Adrenal gland (tissue), 12 donors: ENCODE measurements around the gene SLC22A13. TPM values are rescaled to one million over a fixed set of nuclear protein-coding genes. Genes with fewer than 3 reads are reported as not detected.
A peak's percentile ranks its signal among the peaks of the same experiment; 100 is the strongest.

Source experiments
- DNase-seq, 7 donors: peaks; one replicate each; pipeline ENCODE4 v3.0.0-alpha.2; 2019 to 2020
- H3K27ac ChIP-seq, 5 donors: fragments of 200-600 bp; sonication (generic) in 4 of 5; 1 replicate in 3 of 5; 2 replicates in 2 of 5; pipeline versions ENCODE4 v1.5.1 to v1.8.0; 2016 to 2020; ENCODE audit warnings: mild to moderate bottlenecking in 1 of 5
- H3K27me3 ChIP-seq: fragments of 200-600 bp; 2 replicates; pipeline ENCODE4 v1.8.0; 2021
- H3K36me3 ChIP-seq, 2 donors: fragments of 200-600 bp; replicated peaks in 1 of 2; 1 replicate in 1 of 2; 2 replicates in 1 of 2; pipeline versions ENCODE4 v1.5.1 to v1.8.0; 2018 to 2022
- H3K4me1 ChIP-seq, 2 donors: fragments of 200-600 bp; replicated peaks in 1 of 2; 1 replicate in 1 of 2; 2 replicates in 1 of 2; pipeline versions ENCODE4 v1.5.1 to v1.8.0; 2018 to 2021
- H3K4me3 ChIP-seq, 4 donors: fragments of 200-600 bp; sonication (generic) in 3 of 4; one replicate each; pipeline ENCODE4 v1.5.1; 2016 to 2018
- H3K9me3 ChIP-seq, 3 donors: fragments of 200-600 bp; sonication (generic) in 1 of 3; replicated peaks in 1 of 3; 1 replicate in 2 of 3; 2 replicates in 1 of 3; pipeline versions ENCODE4 v1.5.1 to v1.8.0; 2016 to 2021
- POLR2A ChIP-seq, 2 donors: fragments of 450-650 bp; IDR thresholded peaks; one replicate each; pipeline ENCODE4 v1.6.1; 2017; ENCODE audit warnings: antibody characterized with exemption in 2 of 2, mild to moderate bottlenecking in 2 of 2, moderate library complexity in 1 of 2
- WGBS, 4 donors: extraction: QIAGEN DNeasy Blood & Tissue Kit in 2 of 4; methylation state at CpG; one replicate each; pipeline versions ENCODE4 v1.1.5 to v1.1.7; 2013 to 2017; 5-methylcytosine and 5-hydroxymethylcytosine counted together
- intact Hi-C, 2 donors: fragments of 100-400 bp; cut with DNase I; formaldehyde crosslinking; loops; one replicate each; pipeline versions ENCODE4 v1.14.1 to v1.15.0; 2022 to 2023
- polyA plus RNA-seq, 3 donors: library from polyadenylated mRNA; stranded (reverse); fragments of 200-250 nt in 2 of 3; fragments of 350-450 nt in 1 of 3; fragmentation: Illumina TruSeq in 1 of 3; extraction: RNeasy Lipid Tissue Mini Kit (QIAGEN cat#74804) in 1 of 3; gene quantifications; one replicate each; pipeline ENCODE4 v1.2.3, GENCODE V29; 2013 to 2014
- total RNA-seq, 9 donors: library from RNA; depleted of rRNA in 4 of 9; stranded (reverse); fragments of >200 nt in 4 of 9; fragments of 120-200 nt in 1 of 9; fragmentation: NEBNext Ultra II Directional in 1 of 9; extraction: Animal tissue kit (Norgen Biotek cat#: 25700) in 1 of 9; gene quantifications; one replicate each; pipeline versions ENCODE4 v1.1.0 to v1.2.4, GENCODE V29; 2013 to 2023
- TF ChIP-seq, protein P1 (sequence below), 6 experiments: fragments of 450-650 bp in 4 of 6; fragments of 200-600 bp in 2 of 6; sonication (generic) in 1 of 6; IDR thresholded peaks; 1 replicate in 5 of 6; 2 replicates in 1 of 6; pipeline versions ENCODE4 v1.5.1 to v1.8.0; 2016 to 2021; ENCODE audit warnings: antibody characterized with exemption in 6 of 6, mild to moderate bottlenecking in 2 of 6, moderate library complexity in 1 of 6
- donor health status: healthy with polysubstance abuse.
- donor health status: Bipolar disorder and iron deficiency.
- donor health status: DM: yes; HTN: yes; CAD: no.
- donor health status: DM: no; HTN: no; CAD: no.
- donor health status: DM: no; HTN: no; CAD: no.
- donor health status: DM: yes; HTN: yes; CAD: no.

The SLC22A13 gene
- total and polyA plus RNA-seq, 12 donors: 0.06 to 0.42 (median 0.21) TPM; not detected in 6

- Histone ChIP-seq H3K27ac (no peak overlapping the region), H3K27me3 (no peaks in the 10 kb centered on the region), H3K4me1 (peaks cover 4 to 8% of the 10 kb centered on the region in 2 donors), H3K36me3 (no peaks in the 10 kb centered on the region), H3K4me3 (no peak overlapping the region), H3K9me3 (no peaks in the 10 kb centered on the region)
- no peak for DNase-seq
- no peak for TF ChIP-seq POLR2A (IDR thresholded peaks at IDR 0.05)
- TF ChIP-seq, protein P1, sequence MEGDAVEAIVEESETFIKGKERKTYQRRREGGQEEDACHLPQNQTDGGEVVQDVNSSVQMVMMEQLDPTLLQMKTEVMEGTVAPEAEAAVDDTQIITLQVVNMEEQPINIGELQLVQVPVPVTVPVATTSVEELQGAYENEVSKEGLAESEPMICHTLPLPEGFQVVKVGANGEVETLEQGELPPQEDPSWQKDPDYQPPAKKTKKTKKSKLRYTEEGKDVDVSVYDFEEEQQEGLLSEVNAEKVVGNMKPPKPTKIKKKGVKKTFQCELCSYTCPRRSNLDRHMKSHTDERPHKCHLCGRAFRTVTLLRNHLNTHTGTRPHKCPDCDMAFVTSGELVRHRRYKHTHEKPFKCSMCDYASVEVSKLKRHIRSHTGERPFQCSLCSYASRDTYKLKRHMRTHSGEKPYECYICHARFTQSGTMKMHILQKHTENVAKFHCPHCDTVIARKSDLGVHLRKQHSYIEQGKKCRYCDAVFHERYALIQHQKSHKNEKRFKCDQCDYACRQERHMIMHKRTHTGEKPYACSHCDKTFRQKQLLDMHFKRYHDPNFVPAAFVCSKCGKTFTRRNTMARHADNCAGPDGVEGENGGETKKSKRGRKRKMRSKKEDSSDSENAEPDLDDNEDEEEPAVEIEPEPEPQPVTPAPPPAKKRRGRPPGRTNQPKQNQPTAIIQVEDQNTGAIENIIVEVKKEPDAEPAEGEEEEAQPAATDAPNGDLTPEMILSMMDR (IDR thresholded peaks at IDR 0.05): no peak
- WGBS, 4 donors: 75 to 83% (median 77%) methylated on average over 1 of the region's 1 CpG
- intact Hi-C loops: no loop called here
Observed at GRCh38 chr3:38268522-38268921, 2.9 kb downstream of the SLC22A13 start.

DNA sequence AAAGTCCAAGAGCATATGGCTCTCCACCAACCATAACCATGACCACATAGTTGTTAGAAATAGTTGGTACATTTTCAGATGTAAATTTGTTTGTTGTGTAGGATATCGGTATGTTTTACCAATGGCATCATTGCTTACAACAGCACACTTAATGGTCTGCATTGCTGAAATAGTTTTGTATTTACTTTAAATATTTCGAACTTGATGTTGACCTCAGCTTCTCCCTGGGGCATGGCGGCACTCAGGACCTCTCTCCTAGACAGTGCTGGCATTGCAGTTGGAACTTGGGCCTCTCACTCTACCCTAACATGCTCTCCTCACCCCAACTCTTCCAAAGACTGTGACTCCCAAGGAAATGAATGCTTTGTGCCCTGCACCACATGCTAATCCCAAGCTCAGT lies 5.0 kb downstream of the SLC22A13 start:
- no peaks in the 10 kb centered on the region for H3K9me3 ChIP-seq
- no peak for TF ChIP-seq POLR2A (IDR thresholded peaks at IDR 0.05)
- TF ChIP-seq, protein P1 (IDR thresholded peaks at IDR 0.05): no peak
- WGBS, 4 donors: 79 to 95% (median 88%) methylated on average over 3 of the region's 3 CpGs
- H3K4me3 ChIP-seq: no peak overlapping the region
- no peaks in the 10 kb centered on the region for H3K36me3 ChIP-seq
- H3K27me3 ChIP-seq: no peaks in the 10 kb centered on the region
- no peak for DNase-seq
- H3K27ac ChIP-seq: no peak overlapping the region
- H3K4me1 ChIP-seq: no peaks in the 10 kb centered on the region
- intact Hi-C loops: no loop called here

GRCh38 chr3:38271553-38271952 lies 5.9 kb downstream of the SLC22A13 start:
- no peak for DNase-seq
- no peaks in the 10 kb centered on the region for H3K36me3 ChIP-seq
- H3K27me3 ChIP-seq: no peaks in the 10 kb centered on the region
- H3K4me3 ChIP-seq: no peak overlapping the region
- no peaks in the 10 kb centered on the region for H3K9me3 ChIP-seq
- no peaks in the 10 kb centered on the region for H3K4me1 ChIP-seq
- 88 to 96% (median 91%) methylated on average over 5 of the region's 5 CpGs for WGBS, 4 donors
- H3K27ac ChIP-seq: no peak overlapping the region
- TF ChIP-seq, protein P1 (IDR thresholded peaks at IDR 0.05): no peak
- TF ChIP-seq POLR2A (IDR thresholded peaks at IDR 0.05): no peak
- intact Hi-C loops: no loop called here

GRCh38 chr3:38274864-38275649 lies 9.4 kb downstream of the SLC22A13 start:
- no peaks in the 10 kb centered on the region for H3K4me1 ChIP-seq
- no peaks in the 10 kb centered on the region for H3K27me3 ChIP-seq
- H3K4me3 ChIP-seq: no peak overlapping the region
- DNase-seq: peak in 6 of 7 donors; percentile 28 to 67 (median 49)
- intact Hi-C loops: no loop called here
- H3K27ac ChIP-seq: no peak overlapping the region
- TF ChIP-seq, protein P1 (IDR thresholded peaks at IDR 0.05): no peak
- no peak for TF ChIP-seq POLR2A (IDR thresholded peaks at IDR 0.05)
- 79 to 96% (median 85%) methylated on average over 14 to 21 of the region's 21 CpGs for WGBS, 4 donors
- no peaks in the 10 kb centered on the region for H3K9me3 ChIP-seq
- H3K36me3 ChIP-seq: no peaks in the 10 kb centered on the region
